ENCODE results near the gene AGBL4. TPM values are rescaled to one million over a fixed set of nuclear protein-coding genes. Genes with fewer than 3 reads are reported as not detected.

AGBL4 gene
- total RNA-seq, 1 donor from 2014 or later = under 0.01 TPM

GRCh38 chr1:48771561-48771960, 1252.2 kb downstream of the AGBL4 start:
- H3K9me3 ChIP-seq (ENCODE audit: control insufficient read depth in 3 of 3, low read length in 3 of 3) = no peaks in the 10 kb centered on the region
- H3K27ac ChIP-seq (ENCODE audit: low read depth, low read length) = no peak overlapping the region
- peaks cover 16 to 25% (median 18%) of the 10 kb centered on the region in 3 donors for H3K4me1 ChIP-seq (ENCODE audit: control insufficient read depth in 3 of 3, insufficient read depth in 3 of 3, low read length in 3 of 3)
- H3K27me3 ChIP-seq (ENCODE audit: control insufficient read depth in 3 of 3, insufficient read depth in 3 of 3, low read length in 3 of 3) = no peaks in the 10 kb centered on the region
- H3K9ac ChIP-seq (ENCODE audit: low read depth in 1 of 3, low read length in 3 of 3) = no peak overlapping the region
- H3K36me3 ChIP-seq (ENCODE audit: control insufficient read depth in 3 of 3, insufficient read depth in 3 of 3, low read length in 3 of 3) = peaks cover 0 to under 1% (median under 1%) of the 10 kb centered on the region in 3 donors
- H3K4me3 ChIP-seq (ENCODE audit: low read length in 3 of 3) = no peak overlapping the region

- Histone ChIP-seq H3K27ac (ENCODE audit: low read depth, low read length) (no peak overlapping the region), H3K36me3 (ENCODE audit: control insufficient read depth in 3 of 3, insufficient read depth in 3 of 3, low read length in 3 of 3) (peaks cover 0 to 12% (median 6%) of the 10 kb centered on the region in 3 donors), H3K9ac (ENCODE audit: low read depth in 1 of 3, low read length in 3 of 3) (no peak overlapping the region), H3K9me3 (ENCODE audit: control insufficient read depth in 3 of 3, low read length in 3 of 3) (no peaks in the 10 kb centered on the region), H3K27me3 (ENCODE audit: control insufficient read depth in 3 of 3, insufficient read depth in 3 of 3, low read length in 3 of 3) (no peaks in the 10 kb centered on the region), H3K4me3 (ENCODE audit: low read length in 3 of 3) (no peak overlapping the region), H3K4me1 (ENCODE audit: control insufficient read depth in 3 of 3, insufficient read depth in 3 of 3, low read length in 3 of 3) (peaks cover 8 to 13% (median 11%) of the 10 kb centered on the region in 3 donors)
These were observed 1255.7 kb downstream of the AGBL4 start for GRCh38 chr1:48767975-48768510.

- Histone ChIP-seq H3K9me3 (ENCODE audit: control insufficient read depth in 3 of 3, low read length in 3 of 3) (no peaks in the 10 kb centered on the region), H3K27me3 (ENCODE audit: control insufficient read depth in 3 of 3, insufficient read depth in 3 of 3, low read length in 3 of 3) (no peaks in the 10 kb centered on the region), H3K9ac (ENCODE audit: low read depth in 1 of 3, low read length in 3 of 3) (no peak overlapping the region), H3K27ac (ENCODE audit: low read depth, low read length) (no peak overlapping the region), H3K36me3 (ENCODE audit: control insufficient read depth in 3 of 3, insufficient read depth in 3 of 3, low read length in 3 of 3) (peaks cover 3 to 17% (median 11%) of the 10 kb centered on the region in 3 donors), H3K4me1 (ENCODE audit: control insufficient read depth in 3 of 3, insufficient read depth in 3 of 3, low read length in 3 of 3) (peaks cover 0 to 3% (median 0%) of the 10 kb centered on the region in 3 donors), H3K4me3 (ENCODE audit: low read length in 3 of 3) (no peak overlapping the region)
These were observed 1258.4 kb downstream of the AGBL4 start for GRCh38 chr1:48765335-48765734.

- H3K36me3 ChIP-seq (ENCODE audit: control insufficient read depth in 3 of 3, insufficient read depth in 3 of 3, low read length in 3 of 3) = peaks cover 16 to 29% (median 28%) of the 10 kb centered on the region in 3 donors
- H3K4me1 ChIP-seq (ENCODE audit: control insufficient read depth in 3 of 3, insufficient read depth in 3 of 3, low read length in 3 of 3) = peaks cover 0 to 3% (median 0%) of the 10 kb centered on the region in 3 donors
- H3K4me3 ChIP-seq (ENCODE audit: low read length in 3 of 3) = no peak overlapping the region
These were observed 1261.8 kb downstream of the AGBL4 start for GRCh38 chr1:48761986-48762385.

GRCh38 chr1:48761411-48761810, 1262.3 kb downstream of the AGBL4 start:
- no peak overlapping the region for H3K27ac ChIP-seq (ENCODE audit: low read depth, low read length)
- peaks cover 16 to 32% (median 31%) of the 10 kb centered on the region in 3 donors for H3K36me3 ChIP-seq (ENCODE audit: control insufficient read depth in 3 of 3, insufficient read depth in 3 of 3, low read length in 3 of 3)
- H3K9ac ChIP-seq (ENCODE audit: low read depth in 1 of 3, low read length in 3 of 3) = no peak overlapping the region
- H3K27me3 ChIP-seq (ENCODE audit: control insufficient read depth in 3 of 3, insufficient read depth in 3 of 3, low read length in 3 of 3) = no peaks in the 10 kb centered on the region
- H3K9me3 ChIP-seq (ENCODE audit: control insufficient read depth in 3 of 3, low read length in 3 of 3) = no peaks in the 10 kb centered on the region
- no peak overlapping the region for H3K4me3 ChIP-seq (ENCODE audit: low read length in 3 of 3)
- peaks cover 0 to 3% (median 0%) of the 10 kb centered on the region in 3 donors for H3K4me1 ChIP-seq (ENCODE audit: control insufficient read depth in 3 of 3, insufficient read depth in 3 of 3, low read length in 3 of 3)

More at GRCh38 chr1:48761986-48762385, 1261.8 kb downstream of the AGBL4 start:
- no peak overlapping the region for H3K27ac ChIP-seq (ENCODE audit: low read depth, low read length)
- H3K9me3 ChIP-seq (ENCODE audit: control insufficient read depth in 3 of 3, low read length in 3 of 3) = no peaks in the 10 kb centered on the region
- H3K9ac ChIP-seq (ENCODE audit: low read depth in 1 of 3, low read length in 3 of 3) = no peak overlapping the region
- no peaks in the 10 kb centered on the region for H3K27me3 ChIP-seq (ENCODE audit: control insufficient read depth in 3 of 3, insufficient read depth in 3 of 3, low read length in 3 of 3)

- Histone ChIP-seq H3K9me3 (ENCODE audit: control insufficient read depth in 3 of 3, low read length in 3 of 3) (no peaks in the 10 kb centered on the region), H3K4me1 (ENCODE audit: control insufficient read depth in 3 of 3, insufficient read depth in 3 of 3, low read length in 3 of 3) (peaks cover 0 to 3% (median 0%) of the 10 kb centered on the region in 3 donors), H3K36me3 (ENCODE audit: control insufficient read depth in 3 of 3, insufficient read depth in 3 of 3, low read length in 3 of 3) (peaks cover 16 to 31% (median 29%) of the 10 kb centered on the region in 3 donors), H3K27me3 (ENCODE audit: control insufficient read depth in 3 of 3, insufficient read depth in 3 of 3, low read length in 3 of 3) (no peaks in the 10 kb centered on the region), H3K9ac (ENCODE audit: low read depth in 1 of 3, low read length in 3 of 3) (no peak overlapping the region), H3K27ac (ENCODE audit: low read depth, low read length) (no peak overlapping the region), H3K4me3 (ENCODE audit: low read length in 3 of 3) (no peak overlapping the region)
These were observed 1262.9 kb downstream of the AGBL4 start for GRCh38 chr1:48760857-48761256.

- no peaks in the 10 kb centered on the region for H3K27me3 ChIP-seq (ENCODE audit: control insufficient read depth in 3 of 3, insufficient read depth in 3 of 3, low read length in 3 of 3)
- H3K27ac ChIP-seq (ENCODE audit: low read depth, low read length) = no peak overlapping the region
- no peak overlapping the region for H3K4me3 ChIP-seq (ENCODE audit: low read length in 3 of 3)
- H3K9me3 ChIP-seq (ENCODE audit: control insufficient read depth in 3 of 3, low read length in 3 of 3) = no peaks in the 10 kb centered on the region
- peaks cover 0 to 3% (median 0%) of the 10 kb centered on the region in 3 donors for H3K4me1 ChIP-seq (ENCODE audit: control insufficient read depth in 3 of 3, insufficient read depth in 3 of 3, low read length in 3 of 3)
- no peak overlapping the region for H3K9ac ChIP-seq (ENCODE audit: low read depth in 1 of 3, low read length in 3 of 3)
- H3K36me3 ChIP-seq (ENCODE audit: control insufficient read depth in 3 of 3, insufficient read depth in 3 of 3, low read length in 3 of 3) = peaks cover 24 to 41% (median 31%) of the 10 kb centered on the region in 3 donors
These were observed 1264.8 kb downstream of the AGBL4 start for GRCh38 chr1:48758976-48759375.

GRCh38 chr1:48757363-48757762, 1266.4 kb downstream of the AGBL4 start:
- no peak overlapping the region for H3K27ac ChIP-seq (ENCODE audit: low read depth, low read length)
- H3K4me1 ChIP-seq (ENCODE audit: control insufficient read depth in 3 of 3, insufficient read depth in 3 of 3, low read length in 3 of 3) = peaks cover 0 to 1% (median 0%) of the 10 kb centered on the region in 3 donors
- no peak overlapping the region for H3K9ac ChIP-seq (ENCODE audit: low read depth in 1 of 3, low read length in 3 of 3)
- H3K9me3 ChIP-seq (ENCODE audit: control insufficient read depth in 3 of 3, low read length in 3 of 3) = no peaks in the 10 kb centered on the region
- H3K4me3 ChIP-seq (ENCODE audit: low read length in 3 of 3) = no peak overlapping the region
- no peaks in the 10 kb centered on the region for H3K27me3 ChIP-seq (ENCODE audit: control insufficient read depth in 3 of 3, insufficient read depth in 3 of 3, low read length in 3 of 3)
- H3K36me3 ChIP-seq (ENCODE audit: control insufficient read depth in 3 of 3, insufficient read depth in 3 of 3, low read length in 3 of 3) = peaks cover 24 to 47% (median 28%) of the 10 kb centered on the region in 3 donors

- no peak overlapping the region for H3K4me3 ChIP-seq (ENCODE audit: low read length in 3 of 3)
- no peaks in the 10 kb centered on the region for H3K4me1 ChIP-seq (ENCODE audit: control insufficient read depth in 3 of 3, insufficient read depth in 3 of 3, low read length in 3 of 3)
These were observed 1267.0 kb downstream of the AGBL4 start for GRCh38 chr1:48756683-48757316.

GRCh38 chr1:48753293-48753692, 1270.5 kb downstream of the AGBL4 start:
- peaks cover 15 to 31% (median 27%) of the 10 kb centered on the region in 3 donors for H3K36me3 ChIP-seq (ENCODE audit: control insufficient read depth in 3 of 3, insufficient read depth in 3 of 3, low read length in 3 of 3)
- H3K4me3 ChIP-seq (ENCODE audit: low read length in 3 of 3) = no peak overlapping the region
- no peak overlapping the region for H3K27ac ChIP-seq (ENCODE audit: low read depth, low read length)
- no peak overlapping the region for H3K9ac ChIP-seq (ENCODE audit: low read depth in 1 of 3, low read length in 3 of 3)
- no peaks in the 10 kb centered on the region for H3K4me1 ChIP-seq (ENCODE audit: control insufficient read depth in 3 of 3, insufficient read depth in 3 of 3, low read length in 3 of 3)
- H3K27me3 ChIP-seq (ENCODE audit: control insufficient read depth in 3 of 3, insufficient read depth in 3 of 3, low read length in 3 of 3) = no peaks in the 10 kb centered on the region
- no peaks in the 10 kb centered on the region for H3K9me3 ChIP-seq (ENCODE audit: control insufficient read depth in 3 of 3, low read length in 3 of 3)

More at GRCh38 chr1:48756683-48757316, 1267.0 kb downstream of the AGBL4 start:
- Histone ChIP-seq H3K9ac (ENCODE audit: low read depth in 1 of 3, low read length in 3 of 3) (no peak overlapping the region), H3K36me3 (ENCODE audit: control insufficient read depth in 3 of 3, insufficient read depth in 3 of 3, low read length in 3 of 3) (peaks cover 24 to 47% (median 28%) of the 10 kb centered on the region in 3 donors), H3K9me3 (ENCODE audit: control insufficient read depth in 3 of 3, low read length in 3 of 3) (no peaks in the 10 kb centered on the region), H3K27ac (ENCODE audit: low read depth, low read length) (no peak overlapping the region), H3K27me3 (ENCODE audit: control insufficient read depth in 3 of 3, insufficient read depth in 3 of 3, low read length in 3 of 3) (no peaks in the 10 kb centered on the region)

All from skeletal muscle tissue (tissue), 4 donors.